Stimulated activated CD8-positive, alpha-beta memory T cell treated with anti-CD3 and anti-CD28 coated beads, Interleukin-15, amount 100 ng/mL, for 4 hours (primary cell): ENCODE results near the gene ZNF326.

Source experiments
- DNase-seq, 2 donors: peaks; one replicate each; pipeline ENCODE4 v3.0.0-alpha.2; 2020; ENCODE audit warnings: low read depth in 2 of 2

ZNF326 gene

DNA sequence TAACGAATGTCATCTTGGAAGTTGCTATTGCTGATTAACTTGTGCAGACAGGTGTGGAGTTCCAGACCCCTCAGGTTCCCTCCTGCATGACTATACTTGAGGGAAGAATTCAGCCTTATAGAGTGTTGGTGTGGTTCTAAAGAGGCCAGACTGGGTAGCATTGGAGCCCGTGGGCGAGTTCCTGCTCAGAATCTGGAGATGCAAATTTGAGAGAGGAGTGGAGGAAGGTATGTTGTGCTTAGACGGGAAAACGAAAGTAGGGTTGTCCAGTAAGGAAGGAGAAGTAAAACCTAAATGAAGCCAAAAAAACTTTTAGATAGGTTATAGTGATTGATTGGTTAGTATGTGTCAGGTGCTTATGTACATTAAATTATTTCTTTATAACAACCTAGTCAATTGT, 79.2 kb downstream of the ZNF326 start:
- no peak for DNase-seq

DNA sequence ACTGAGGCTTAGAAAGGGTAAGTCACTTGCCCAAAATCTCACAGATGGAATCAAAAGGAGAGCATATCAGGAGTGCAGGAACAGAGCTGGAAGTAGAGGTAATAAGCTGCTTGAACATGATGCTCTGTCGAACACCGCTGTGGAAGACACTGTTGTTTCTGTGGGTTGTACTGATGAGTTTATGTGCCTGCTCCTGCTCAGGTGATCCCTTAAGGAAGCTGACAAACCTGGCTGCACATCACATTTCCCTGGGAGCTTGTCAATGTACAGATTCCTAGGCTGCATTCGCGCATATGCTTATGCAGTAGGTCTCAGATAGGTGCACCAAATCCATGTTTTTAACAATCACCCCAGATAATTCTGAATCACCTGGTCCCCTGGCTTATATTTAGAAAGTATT, 79.7 kb downstream of the ZNF326 start:
- no peak for DNase-seq

DNA sequence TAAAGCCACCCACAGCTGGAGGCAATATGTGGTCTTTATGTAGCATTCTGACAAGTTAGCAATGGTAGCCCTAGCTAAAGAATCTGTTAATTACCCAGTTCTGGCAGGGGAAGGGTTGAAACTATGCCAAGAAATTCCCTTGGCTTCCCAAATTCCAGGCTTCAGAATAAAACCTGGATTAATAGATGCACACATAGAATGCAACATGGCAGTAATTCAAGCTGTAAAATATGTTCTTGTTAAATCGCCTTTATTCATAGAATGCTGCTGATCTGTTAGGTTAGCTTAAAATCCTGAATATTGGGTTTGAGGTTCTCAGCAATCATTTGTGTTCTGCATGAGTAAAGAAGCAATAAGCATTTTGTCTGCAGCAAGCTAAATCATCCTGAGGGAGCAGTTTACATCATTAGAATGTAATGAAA, 80.1 kb downstream of the ZNF326 start:
- DNase-seq = no peak

DNA sequence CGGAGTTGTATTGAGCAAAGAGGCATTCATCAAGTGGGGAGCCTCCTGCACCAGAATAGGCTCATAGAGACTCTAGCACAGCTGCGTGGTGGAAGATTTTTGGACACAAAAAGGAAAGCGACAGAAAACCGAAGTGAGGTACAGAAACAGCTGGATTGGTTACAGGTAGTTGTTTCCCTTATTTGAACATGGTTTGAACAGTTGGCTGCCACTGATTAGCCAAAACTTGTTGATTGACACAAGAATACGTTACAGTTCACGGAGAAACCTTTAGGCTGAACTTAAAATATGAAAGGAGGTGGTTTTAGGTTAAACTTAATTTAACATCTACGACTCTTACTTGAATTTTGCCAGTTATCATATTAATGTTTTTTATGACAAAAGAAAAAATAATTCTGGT, 89.1 kb downstream of the ZNF326 start:
- DNase-seq = no peak
